Panc1 (cell line): ENCODE data around the gene ERGIC1.

Source experiments
- POLR2AphosphoS5 ChIP-seq: IDR thresholded peaks from 2 replicates; pipeline ENCODE4 v1.6.1; 2012; ENCODE audit warnings: mild to moderate bottlenecking, low read depth, low read length, moderate library complexity
- SIN3A ChIP-seq: IDR thresholded peaks from 2 replicates; pipeline ENCODE4 v1.6.1; 2012; ENCODE audit warnings: low read depth, mild to moderate bottlenecking, low read length, moderate library complexity, borderline replicate concordance; ENCODE audit not compliant: insufficient read depth
- TCF7L2 ChIP-seq: IDR thresholded peaks from 2 replicates; pipeline ENCODE4 v1.6.1; 2011; ENCODE audit warnings: mild to moderate bottlenecking, low read depth, low read length, inconsistent platforms
- TF ChIP-seq, protein P1 (sequence below): fragments of 450-650 bp; IDR thresholded peaks from 2 replicates; pipeline ENCODE4 v1.5.1; 2017; ENCODE audit warnings: mild to moderate bottlenecking

DNA sequence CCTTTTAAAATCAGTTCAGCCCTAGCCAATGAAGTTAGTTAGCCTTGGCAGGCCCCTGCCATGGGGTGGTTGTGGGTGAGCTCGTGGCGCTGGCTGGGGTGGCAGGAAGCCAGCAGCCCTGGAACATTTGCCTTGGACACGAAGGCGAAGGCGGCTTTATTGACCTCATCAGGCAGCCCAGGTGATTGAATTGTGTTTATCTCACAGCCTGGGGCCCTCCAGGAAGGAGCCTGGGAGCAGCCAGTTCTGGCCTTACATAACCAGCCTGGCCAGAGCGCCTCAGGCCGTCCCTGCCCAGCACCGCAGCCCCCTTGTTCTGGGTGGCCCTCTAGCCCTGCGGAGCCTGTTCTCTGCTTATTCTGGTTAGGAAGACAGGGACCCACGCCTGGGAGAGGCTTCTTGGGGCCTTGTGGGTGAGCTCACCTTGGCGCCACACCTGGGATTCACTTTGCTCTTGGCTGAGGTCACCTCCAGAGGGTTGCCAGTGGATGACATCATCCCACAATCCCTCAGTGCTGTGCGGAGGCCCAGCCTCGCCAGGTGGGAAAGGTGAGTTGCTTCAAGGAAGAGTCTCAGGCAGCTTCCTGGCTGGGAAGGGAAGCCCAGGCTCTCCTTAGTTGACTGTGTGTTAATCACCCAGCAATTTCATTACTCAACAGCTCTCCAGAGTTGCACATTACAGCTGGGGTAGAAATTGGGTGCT, 70.7 kb downstream of the ERGIC1 start:
- TF ChIP-seq, protein P1, sequence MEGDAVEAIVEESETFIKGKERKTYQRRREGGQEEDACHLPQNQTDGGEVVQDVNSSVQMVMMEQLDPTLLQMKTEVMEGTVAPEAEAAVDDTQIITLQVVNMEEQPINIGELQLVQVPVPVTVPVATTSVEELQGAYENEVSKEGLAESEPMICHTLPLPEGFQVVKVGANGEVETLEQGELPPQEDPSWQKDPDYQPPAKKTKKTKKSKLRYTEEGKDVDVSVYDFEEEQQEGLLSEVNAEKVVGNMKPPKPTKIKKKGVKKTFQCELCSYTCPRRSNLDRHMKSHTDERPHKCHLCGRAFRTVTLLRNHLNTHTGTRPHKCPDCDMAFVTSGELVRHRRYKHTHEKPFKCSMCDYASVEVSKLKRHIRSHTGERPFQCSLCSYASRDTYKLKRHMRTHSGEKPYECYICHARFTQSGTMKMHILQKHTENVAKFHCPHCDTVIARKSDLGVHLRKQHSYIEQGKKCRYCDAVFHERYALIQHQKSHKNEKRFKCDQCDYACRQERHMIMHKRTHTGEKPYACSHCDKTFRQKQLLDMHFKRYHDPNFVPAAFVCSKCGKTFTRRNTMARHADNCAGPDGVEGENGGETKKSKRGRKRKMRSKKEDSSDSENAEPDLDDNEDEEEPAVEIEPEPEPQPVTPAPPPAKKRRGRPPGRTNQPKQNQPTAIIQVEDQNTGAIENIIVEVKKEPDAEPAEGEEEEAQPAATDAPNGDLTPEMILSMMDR = no peak
- TF ChIP-seq POLR2AphosphoS5 (no peak), TCF7L2 (no peak), SIN3A (no peak)
